Erythroblast (primary cell): Measurements from ENCODE around the gene COX15.
"Not testable (repeated sequence)": the region's sequence is repeated elsewhere in the genome, so short reads cannot be mapped to it uniquely, and the experiment has no call there.

Experiments used
- GATA1 ChIP-seq: IDR thresholded peaks from 2 replicates; pipeline ENCODE4 v1.6.1; 2011; ENCODE audit warnings: low read depth, mild to moderate bottlenecking, control low read depth, low read length, moderate library complexity
- POLR2A ChIP-seq: IDR thresholded peaks from 2 replicates; pipeline ENCODE4 v1.6.1; 2011; ENCODE audit warnings: mild to moderate bottlenecking, low read length

DNA sequence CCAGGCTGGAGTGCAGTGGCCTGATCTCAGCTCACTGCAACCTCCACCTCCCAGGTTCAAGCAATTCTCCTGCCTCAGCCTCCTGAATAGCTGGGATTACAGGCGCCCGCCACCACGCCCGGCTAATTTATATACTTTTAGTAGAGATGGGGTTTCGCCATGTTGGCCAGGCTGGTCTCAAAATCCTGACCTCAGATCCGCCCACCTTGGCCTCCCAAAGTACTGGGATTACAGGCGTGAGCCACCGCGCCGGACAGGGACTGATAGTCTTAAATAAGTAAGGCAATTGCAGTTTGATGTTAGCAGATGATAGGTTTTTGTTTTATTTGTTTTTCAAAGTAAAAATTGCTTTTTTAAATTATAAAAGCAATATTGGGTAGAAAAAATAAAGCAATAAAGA is 2.2 kb upstream of the COX15 start:
- TF ChIP-seq POLR2A, GATA1: not testable (repeated sequence)
